GM12872 (cell line): Measurements from ENCODE around the gene OGDH.

Experiments used
- TF ChIP-seq, protein P1 (sequence below): IDR thresholded peaks from 3 replicates; pipeline ENCODE4 v1.5.1; 2011; ENCODE audit warnings: low read depth, mild to moderate bottlenecking, low read length, moderate library complexity; ENCODE audit not compliant: insufficient read depth

The OGDH gene

GRCh38 chr7:44647981-44648714 is 41.7 kb downstream of the OGDH start:
- TF ChIP-seq, protein P1, sequence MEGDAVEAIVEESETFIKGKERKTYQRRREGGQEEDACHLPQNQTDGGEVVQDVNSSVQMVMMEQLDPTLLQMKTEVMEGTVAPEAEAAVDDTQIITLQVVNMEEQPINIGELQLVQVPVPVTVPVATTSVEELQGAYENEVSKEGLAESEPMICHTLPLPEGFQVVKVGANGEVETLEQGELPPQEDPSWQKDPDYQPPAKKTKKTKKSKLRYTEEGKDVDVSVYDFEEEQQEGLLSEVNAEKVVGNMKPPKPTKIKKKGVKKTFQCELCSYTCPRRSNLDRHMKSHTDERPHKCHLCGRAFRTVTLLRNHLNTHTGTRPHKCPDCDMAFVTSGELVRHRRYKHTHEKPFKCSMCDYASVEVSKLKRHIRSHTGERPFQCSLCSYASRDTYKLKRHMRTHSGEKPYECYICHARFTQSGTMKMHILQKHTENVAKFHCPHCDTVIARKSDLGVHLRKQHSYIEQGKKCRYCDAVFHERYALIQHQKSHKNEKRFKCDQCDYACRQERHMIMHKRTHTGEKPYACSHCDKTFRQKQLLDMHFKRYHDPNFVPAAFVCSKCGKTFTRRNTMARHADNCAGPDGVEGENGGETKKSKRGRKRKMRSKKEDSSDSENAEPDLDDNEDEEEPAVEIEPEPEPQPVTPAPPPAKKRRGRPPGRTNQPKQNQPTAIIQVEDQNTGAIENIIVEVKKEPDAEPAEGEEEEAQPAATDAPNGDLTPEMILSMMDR = no peak

DNA sequence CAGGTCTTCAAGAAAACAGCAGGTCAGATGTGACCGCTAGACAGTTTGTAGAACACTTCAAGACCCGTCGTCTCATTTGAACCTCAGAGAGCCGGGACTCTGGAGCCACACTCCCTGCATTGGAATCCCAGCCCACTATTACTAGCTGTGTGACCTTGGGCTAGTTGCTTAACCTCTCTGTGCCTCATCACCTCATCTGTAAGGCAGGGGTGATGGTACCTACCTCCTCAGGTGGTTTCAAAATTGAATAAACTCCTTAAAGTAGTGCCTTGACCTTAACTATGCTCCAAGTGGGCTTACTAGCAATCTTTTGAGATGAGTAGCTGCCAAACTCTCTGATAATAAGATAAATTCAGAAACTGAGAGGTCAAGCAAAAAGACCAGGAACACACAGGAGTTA is 43.8 kb downstream of the OGDH start:
- TF ChIP-seq, protein P1 = no peak

- TF ChIP-seq, protein P1 = no peak
These were observed 44.3 kb downstream of the OGDH start for GRCh38 chr7:44650772-44651171.

DNA sequence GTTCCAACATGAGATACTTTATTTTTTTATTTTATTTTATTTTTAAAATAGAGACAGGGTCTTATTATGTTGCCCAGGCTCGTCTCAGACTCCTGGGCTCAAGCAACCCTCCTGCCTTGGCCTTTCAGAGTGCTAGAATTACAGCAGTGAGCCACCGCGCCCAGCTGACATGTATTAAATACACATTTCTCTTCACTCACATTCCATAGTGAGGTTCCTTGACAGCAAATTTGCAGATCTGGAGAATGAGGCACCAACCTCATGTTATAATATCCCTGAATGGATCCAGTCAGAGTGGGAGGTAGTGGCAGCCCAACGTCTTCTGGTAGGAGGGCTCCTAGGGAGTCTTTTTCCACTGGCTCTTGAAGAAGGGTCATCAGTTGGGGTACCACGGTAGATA is 46.1 kb downstream of the OGDH start:
- TF ChIP-seq, protein P1 = no peak

DNA sequence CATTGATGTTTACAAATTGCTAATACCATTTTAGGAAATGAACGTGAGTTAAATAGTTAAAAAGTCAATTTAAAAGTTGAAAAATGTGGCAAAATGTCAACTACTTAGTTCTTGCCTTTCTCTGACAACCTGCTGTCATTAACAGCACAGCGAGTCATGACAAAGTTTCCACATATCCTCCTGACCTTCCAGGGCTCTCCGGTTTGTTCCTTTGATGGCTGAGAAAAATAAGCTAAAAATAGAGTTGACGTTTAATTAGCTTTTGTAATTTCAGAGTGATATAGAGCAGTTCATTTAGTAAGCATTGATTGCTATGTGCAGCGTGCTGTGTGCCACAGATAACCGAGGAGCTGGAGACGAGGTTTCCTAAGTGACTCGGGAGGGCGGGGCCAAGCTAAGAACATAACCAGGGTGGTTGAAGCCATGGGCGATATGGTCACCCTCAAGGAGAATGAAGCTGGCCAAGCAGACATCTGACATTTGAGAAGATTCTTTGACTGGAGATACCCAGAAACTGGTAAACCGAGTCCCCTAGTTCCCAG is 47.9 kb downstream of the OGDH start:
- TF ChIP-seq, protein P1 = no peak

- TF ChIP-seq, protein P1 = no peak
These were observed 48.9 kb downstream of the OGDH start for GRCh38 chr7:44655341-44655740.

- TF ChIP-seq, protein P1 = no peak
These were observed 52.6 kb downstream of the OGDH start for GRCh38 chr7:44658979-44659378.
